ACHN (cell line): Measurements from ENCODE around the gene JPT1.
A peak's percentile ranks its signal among the peaks of the same experiment; 100 is the strongest.
"Not testable (repeated sequence)": the region's sequence is repeated elsewhere in the genome, so short reads cannot be mapped to it uniquely, and the experiment has no call there.

Source experiments
- DNase-seq: peaks from one replicate; pipeline ENCODE4 v3.0.0-alpha.2; 2015
- in situ Hi-C: cut with HindIII; loops from 2 replicates; pipeline ENCODE4 v1.10.0; 2017; ENCODE audit warnings: low sequenced_read_pairs, low pct_ligation_motif_present, low pct_unique_long_range_greater_than_20kb

Gene JPT1

GRCh38 chr17:75160211-75160610 lies 5.9 kb upstream of the JPT1 start:
- in situ Hi-C loops, result no loop called here
- no peak for DNase-seq

- in situ Hi-C loops, result no loop called here
- DNase-seq, result no peak
Observed at GRCh38 chr17:75159196-75160031, 5.1 kb upstream of the JPT1 start.

- in situ Hi-C loops, DNase-seq: not testable (repeated sequence)
Observed at GRCh38 chr17:75158480-75158879, 4.2 kb upstream of the JPT1 start.

GRCh38 chr17:75155191-75155601 lies 884 bp upstream of the JPT1 start:
- in situ Hi-C loops, result no loop called here
- peak; percentile 74 for DNase-seq

GRCh38 chr17:75153780-75154194 lies 525 bp downstream of the JPT1 start:
- DNase-seq, result peak; percentile 19
- in situ Hi-C loops, result no loop called here

GRCh38 chr17:75152922-75153779 lies 1.2 kb downstream of the JPT1 start:
- peak; percentile 70 for DNase-seq
- in situ Hi-C loops, result no loop called here

GRCh38 chr17:75152523-75152921 lies 1.8 kb downstream of the JPT1 start:
- no peak for DNase-seq

GRCh38 chr17:75151930-75152329 lies 2.4 kb downstream of the JPT1 start:
- in situ Hi-C loops, result no loop called here
- no peak for DNase-seq

More at GRCh38 chr17:75152523-75152921, 1.8 kb downstream of the JPT1 start:
- in situ Hi-C loops, result no loop called here

GRCh38 chr17:75147878-75148546 lies 6.3 kb downstream of the JPT1 start:
- DNase-seq, result no peak
- in situ Hi-C loops, result no loop called here

- DNase-seq, result no peak
- in situ Hi-C loops, result no loop called here
Observed at GRCh38 chr17:75146592-75146991, 7.7 kb downstream of the JPT1 start.

- DNase-seq, result no peak
- in situ Hi-C loops, result no loop called here
Observed at GRCh38 chr17:75144816-75145512, 9.3 kb downstream of the JPT1 start.

- DNase-seq, result no peak
- in situ Hi-C loops, result no loop called here
Observed at GRCh38 chr17:75142236-75142971, 11.9 kb downstream of the JPT1 start.

GRCh38 chr17:75138519-75138918 lies 15.8 kb downstream of the JPT1 start:
- in situ Hi-C loops, result no loop called here

GRCh38 chr17:75137762-75138161 lies 16.6 kb downstream of the JPT1 start:
- DNase-seq, in situ Hi-C loops: not testable (repeated sequence)

More at GRCh38 chr17:75138519-75138918, 15.8 kb downstream of the JPT1 start:
- no peak for DNase-seq

GRCh38 chr17:75135946-75136345 lies 18.4 kb downstream of the JPT1 start:
- no peak for DNase-seq
- in situ Hi-C loops, result no loop called here

GRCh38 chr17:75135452-75135851 lies 18.9 kb downstream of the JPT1 start:
- in situ Hi-C loops, result no loop called here
- no peak for DNase-seq

- DNase-seq, in situ Hi-C loops: not testable (repeated sequence)
Observed at GRCh38 chr17:75133607-75134347, 20.5 kb downstream of the JPT1 start.
